ENCODE measurements around the gene LTBP1. TPM values are rescaled to one million over a fixed set of nuclear protein-coding genes. Genes with fewer than 3 reads are reported as not detected.

Gene LTBP1
- total and polyA plus RNA-seq, 7 experiments from 2014 or later: 0.29 to 2.1 TPM; not detected in 5

DNA sequence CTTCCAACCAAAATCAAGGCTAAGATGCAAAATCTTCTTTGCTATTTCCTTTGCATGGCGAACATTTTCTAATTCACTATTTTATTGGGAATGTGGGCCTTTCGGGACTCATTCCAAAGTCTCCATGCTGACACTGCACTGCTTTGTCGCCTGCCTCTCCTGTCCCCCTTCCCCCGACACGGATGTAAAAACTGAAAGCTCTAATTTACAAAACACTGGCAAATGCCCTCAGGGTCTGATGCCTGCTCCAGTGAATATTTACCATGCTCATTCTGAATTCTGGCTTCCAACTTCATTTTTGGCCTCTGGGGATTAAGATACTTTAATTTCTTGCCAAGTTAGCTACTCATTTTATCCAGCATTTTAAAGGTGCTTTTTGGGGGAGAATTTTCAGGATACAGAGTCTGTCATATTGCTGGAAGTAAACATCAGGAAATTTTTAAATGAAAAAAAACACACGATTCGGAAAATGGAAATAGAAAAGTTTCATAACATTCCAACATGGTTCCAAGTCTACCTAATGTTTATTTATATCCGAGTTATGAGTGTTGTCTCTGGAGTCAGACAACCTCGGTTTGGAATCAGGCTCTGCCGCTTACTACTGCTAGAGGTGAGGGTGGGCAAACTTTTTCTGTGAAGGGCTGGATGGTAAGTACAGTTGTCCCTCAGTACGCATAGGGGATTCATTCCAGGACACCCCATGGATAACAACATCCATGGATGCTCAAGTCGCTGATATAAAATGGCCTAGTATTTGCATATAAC is 14.6 kb upstream of the LTBP1 start:
- H3K9me3 ChIP-seq (ENCODE audit: control insufficient read depth in 2 of 3, low read length in 3 of 3): no peaks in the 10 kb centered on the region
- H3K27ac ChIP-seq (ENCODE audit: low read depth, low read length): no peak overlapping the region
- H3K4me1 ChIP-seq (ENCODE audit: control insufficient read depth in 2 of 2, insufficient read depth in 2 of 2, low read length in 2 of 2): no peaks in the 10 kb centered on the region
- H3K9me3 Mint-ChIP-seq: peaks cover 0 to 4% (median 0%) of the 10 kb centered on the region in 11 donors
- ATAC-seq (no peak), DNase-seq (no peak)
- no peaks in the 10 kb centered on the region for H3K36me3 ChIP-seq (ENCODE audit: control insufficient read depth in 2 of 3, insufficient read depth in 3 of 3, low read length in 3 of 3)
- H3K36me3 Mint-ChIP-seq: no peaks in the 10 kb centered on the region
- H3K27me3 Mint-ChIP-seq: peaks cover 12 to 30% (median 21%) of the 10 kb centered on the region in 5 donors
- intact Hi-C loops (cut with micrococcal nuclease): no loop called here
- H3K27ac Mint-ChIP-seq: no peak overlapping the region
- H3K4me3 ChIP-seq (ENCODE audit: low read length): no peak overlapping the region
- H3K4me1 Mint-ChIP-seq: peaks cover 0 to 7% (median 0%) of the 10 kb centered on the region in 7 donors
- H3K4me3 Mint-ChIP-seq: no peak overlapping the region
- ChIA-PET POLR2A (no interaction called here), CTCF (no interaction called here)
- H3K27me3 ChIP-seq (ENCODE audit: control insufficient read depth in 2 of 2, insufficient read depth in 2 of 2, low read length in 2 of 2): no peaks in the 10 kb centered on the region

DNA sequence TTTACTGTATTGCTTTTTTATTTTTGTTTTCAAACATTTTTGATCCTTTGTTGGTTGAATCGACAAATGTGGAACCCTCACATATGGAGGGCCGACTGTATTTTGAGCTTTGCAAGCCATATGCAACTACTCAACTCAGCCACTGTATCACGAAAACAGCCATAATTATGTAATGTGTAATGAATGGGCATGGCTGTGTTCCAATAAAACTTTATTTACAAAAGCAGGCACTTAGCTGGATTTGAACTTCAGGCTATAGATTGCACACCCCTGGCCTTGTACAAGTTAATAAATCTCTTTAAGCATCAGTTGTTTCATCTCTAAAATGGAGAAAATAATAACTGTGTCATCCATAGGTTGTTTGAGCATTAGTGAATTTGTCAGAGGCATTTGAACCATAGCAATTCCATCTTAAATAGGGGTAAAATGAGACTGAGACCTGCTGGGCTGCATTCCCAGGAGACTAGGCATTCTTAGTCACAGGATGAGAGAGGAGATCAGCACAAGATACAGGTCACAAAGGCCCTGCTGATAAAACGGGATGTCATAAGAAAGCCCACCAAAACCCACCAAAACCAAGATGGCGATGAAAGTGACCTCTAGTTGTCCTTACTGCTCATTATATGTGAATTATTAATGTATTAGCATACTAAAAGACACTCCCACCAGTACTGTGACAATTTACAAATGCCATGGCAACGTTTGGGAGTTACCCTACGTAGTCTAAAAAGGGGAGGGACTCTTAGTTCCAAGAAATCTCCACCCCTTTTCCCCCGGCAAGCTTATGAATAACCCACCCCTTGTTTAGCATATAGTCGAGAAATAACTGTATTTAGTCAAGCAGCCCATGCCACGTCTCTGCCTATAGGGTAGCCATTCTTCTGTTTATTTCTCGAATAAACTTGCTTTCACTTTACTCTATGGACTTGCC is 13.7 kb upstream of the LTBP1 start:
- no peaks in the 10 kb centered on the region for H3K27me3 ChIP-seq (ENCODE audit: control insufficient read depth in 2 of 2, insufficient read depth in 2 of 2, low read length in 2 of 2)
- no peaks in the 10 kb centered on the region for H3K36me3 Mint-ChIP-seq
- CTCF ChIA-PET: no interaction called here

DNA sequence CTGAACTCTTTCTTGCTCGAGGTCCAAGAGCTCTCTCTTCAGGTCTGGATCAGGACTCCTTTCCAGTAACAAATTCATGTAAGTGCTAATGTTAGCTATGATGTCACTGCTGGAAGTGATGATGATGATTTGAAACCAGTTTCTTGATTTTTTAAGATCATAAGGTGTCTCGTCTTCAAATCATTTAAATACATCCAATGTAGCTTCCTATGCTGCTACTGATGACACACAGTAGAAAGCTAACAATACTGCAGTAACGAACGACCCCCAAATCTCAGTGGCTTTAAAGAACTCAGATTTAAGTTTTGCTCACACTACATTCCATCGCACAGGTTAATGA is 13.0 kb upstream of the LTBP1 start:
- Mint-ChIP-seq H3K27ac (no peak overlapping the region), H3K27me3 (peaks cover 10 to 35% (median 20%) of the 10 kb centered on the region in 5 donors), H3K4me3 (no peak overlapping the region), H3K36me3 (no peaks in the 10 kb centered on the region), H3K4me1 (peaks cover 0 to 2% (median 0%) of the 10 kb centered on the region in 7 donors), H3K9me3 (peaks cover 0 to 4% (median 0%) of the 10 kb centered on the region in 11 donors)
- DNase-seq (no peak), ATAC-seq (no peak)
- H3K4me3 ChIP-seq (ENCODE audit: low read length): no peak overlapping the region
- no peak overlapping the region for H3K27ac ChIP-seq (ENCODE audit: low read depth, low read length)
- POLR2A ChIA-PET: no interaction called here
- H3K4me1 ChIP-seq (ENCODE audit: control insufficient read depth in 2 of 2, insufficient read depth in 2 of 2, low read length in 2 of 2): no peaks in the 10 kb centered on the region
- intact Hi-C loops (cut with micrococcal nuclease): no loop called here
- no peaks in the 10 kb centered on the region for H3K36me3 ChIP-seq (ENCODE audit: control insufficient read depth in 2 of 3, insufficient read depth in 3 of 3, low read length in 3 of 3)
- CTCF ChIA-PET: no interaction called here
- H3K27me3 ChIP-seq (ENCODE audit: control insufficient read depth in 2 of 2, insufficient read depth in 2 of 2, low read length in 2 of 2): no peaks in the 10 kb centered on the region
- no peaks in the 10 kb centered on the region for H3K9me3 ChIP-seq (ENCODE audit: control insufficient read depth in 2 of 3, low read length in 3 of 3)

More for the DNA sequence above, 13.7 kb upstream of the LTBP1 start:
- no peak overlapping the region for H3K27ac ChIP-seq (ENCODE audit: low read depth, low read length)
- H3K4me3 ChIP-seq (ENCODE audit: low read length): no peak overlapping the region
- H3K4me3 Mint-ChIP-seq: no peak overlapping the region
- intact Hi-C loops (cut with micrococcal nuclease): no loop called here
- DNase-seq: no peak
- POLR2A ChIA-PET: no interaction called here
- no peaks in the 10 kb centered on the region for H3K4me1 ChIP-seq (ENCODE audit: control insufficient read depth in 2 of 2, insufficient read depth in 2 of 2, low read length in 2 of 2)
- H3K27me3 Mint-ChIP-seq: peaks cover 10 to 32% (median 18%) of the 10 kb centered on the region in 5 donors
- H3K9me3 ChIP-seq (ENCODE audit: control insufficient read depth in 2 of 3, low read length in 3 of 3): no peaks in the 10 kb centered on the region
- no peak for ATAC-seq
- H3K9me3 Mint-ChIP-seq: peaks cover 0 to 4% (median 0%) of the 10 kb centered on the region in 11 donors
- peaks cover 0 to 2% (median 0%) of the 10 kb centered on the region in 7 donors for H3K4me1 Mint-ChIP-seq
- no peaks in the 10 kb centered on the region for H3K36me3 ChIP-seq (ENCODE audit: control insufficient read depth in 2 of 3, insufficient read depth in 3 of 3, low read length in 3 of 3)
- no peak overlapping the region for H3K27ac Mint-ChIP-seq

- Histone ChIP-seq H3K27ac (ENCODE audit: low read depth, low read length) (no peak overlapping the region), H3K4me3 (ENCODE audit: low read length) (no peak overlapping the region), H3K4me1 (ENCODE audit: control insufficient read depth in 2 of 2, insufficient read depth in 2 of 2, low read length in 2 of 2) (no peaks in the 10 kb centered on the region), H3K9me3 (ENCODE audit: control insufficient read depth in 2 of 3, low read length in 3 of 3) (no peaks in the 10 kb centered on the region), H3K27me3 (ENCODE audit: control insufficient read depth in 2 of 2, insufficient read depth in 2 of 2, low read length in 2 of 2) (no peaks in the 10 kb centered on the region), H3K36me3 (ENCODE audit: control insufficient read depth in 2 of 3, insufficient read depth in 3 of 3, low read length in 3 of 3) (no peaks in the 10 kb centered on the region)
- Mint-ChIP-seq H3K4me3 (no peak overlapping the region), H3K27ac (no peak overlapping the region), H3K4me1 (no peaks in the 10 kb centered on the region), H3K9me3 (peaks cover 0 to 4% (median 0%) of the 10 kb centered on the region in 11 donors), H3K27me3 (peaks cover 10 to 38% (median 24%) of the 10 kb centered on the region in 5 donors), H3K36me3 (no peaks in the 10 kb centered on the region)
- ChIA-PET CTCF (no interaction called here), POLR2A (no interaction called here)
- no peak for ATAC-seq
- intact Hi-C loops (cut with micrococcal nuclease): no loop called here
- DNase-seq: no peak
These were observed 8.9 kb upstream of the LTBP1 start for GRCh38 chr2:32937602-32938448.

- intact Hi-C loops (cut with micrococcal nuclease): no loop called here
- POLR2A ChIA-PET: no interaction called here
- H3K9me3 ChIP-seq (ENCODE audit: control insufficient read depth in 2 of 3, low read length in 3 of 3): no peaks in the 10 kb centered on the region
- Mint-ChIP-seq H3K36me3 (no peaks in the 10 kb centered on the region), H3K4me3 (no peak overlapping the region), H3K9me3 (no peaks in the 10 kb centered on the region), H3K27me3 (peaks cover 10 to 27% (median 24%) of the 10 kb centered on the region in 5 donors), H3K4me1 (no peaks in the 10 kb centered on the region), H3K27ac (no peak overlapping the region)
- no peaks in the 10 kb centered on the region for H3K4me1 ChIP-seq (ENCODE audit: control insufficient read depth in 2 of 2, insufficient read depth in 2 of 2, low read length in 2 of 2)
- CTCF ChIA-PET: no interaction called here
- DNase-seq (no peak), ATAC-seq (no peak)
- no peak overlapping the region for H3K27ac ChIP-seq (ENCODE audit: low read depth, low read length)
- H3K36me3 ChIP-seq (ENCODE audit: control insufficient read depth in 2 of 3, insufficient read depth in 3 of 3, low read length in 3 of 3): no peaks in the 10 kb centered on the region
- no peak overlapping the region for H3K4me3 ChIP-seq (ENCODE audit: low read length)
- no peaks in the 10 kb centered on the region for H3K27me3 ChIP-seq (ENCODE audit: control insufficient read depth in 2 of 2, insufficient read depth in 2 of 2, low read length in 2 of 2)
These were observed 7.8 kb upstream of the LTBP1 start for GRCh38 chr2:32938934-32939333.

GRCh38 chr2:32940316-32940997 is 6.3 kb upstream of the LTBP1 start:
- Mint-ChIP-seq H3K36me3 (no peaks in the 10 kb centered on the region), H3K27me3 (peaks cover 19 to 36% (median 24%) of the 10 kb centered on the region in 5 donors), H3K4me3 (no peak overlapping the region), H3K4me1 (no peaks in the 10 kb centered on the region), H3K27ac (no peak overlapping the region), H3K9me3 (peaks cover 0 to 2% (median 0%) of the 10 kb centered on the region in 11 donors)
- Histone ChIP-seq H3K27ac (ENCODE audit: low read depth, low read length) (no peak overlapping the region), H3K4me3 (ENCODE audit: low read length) (no peak overlapping the region), H3K4me1 (ENCODE audit: control insufficient read depth in 2 of 2, insufficient read depth in 2 of 2, low read length in 2 of 2) (no peaks in the 10 kb centered on the region), H3K9me3 (ENCODE audit: control insufficient read depth in 2 of 3, low read length in 3 of 3) (no peaks in the 10 kb centered on the region), H3K27me3 (ENCODE audit: control insufficient read depth in 2 of 2, insufficient read depth in 2 of 2, low read length in 2 of 2) (no peaks in the 10 kb centered on the region), H3K36me3 (ENCODE audit: control insufficient read depth in 2 of 3, insufficient read depth in 3 of 3, low read length in 3 of 3) (no peaks in the 10 kb centered on the region)
- no peak for DNase-seq
- intact Hi-C loops (cut with micrococcal nuclease): loop anchor here (10.0 kb wide), 2 partner anchors 166 to 644 kb away; no protein-coding TSS in a partner anchor
- POLR2A ChIA-PET: no interaction called here
- CTCF ChIA-PET: no interaction called here
- no peak for ATAC-seq

All from naive thymus-derived CD4-positive, alpha-beta T cell (primary cell).